ENCODE results near the gene CALCOCO2. TPM values are rescaled to one million over a fixed set of nuclear protein-coding genes. Genes with fewer than 3 reads are reported as not detected.
"Not testable (repeated sequence)": the region's sequence is repeated elsewhere in the genome, so short reads cannot be mapped to it uniquely, and the experiment has no call there.

The CALCOCO2 gene
- total RNA-seq, 2 experiments from 2014 or later = 15.3 to 64.5 TPM

DNA sequence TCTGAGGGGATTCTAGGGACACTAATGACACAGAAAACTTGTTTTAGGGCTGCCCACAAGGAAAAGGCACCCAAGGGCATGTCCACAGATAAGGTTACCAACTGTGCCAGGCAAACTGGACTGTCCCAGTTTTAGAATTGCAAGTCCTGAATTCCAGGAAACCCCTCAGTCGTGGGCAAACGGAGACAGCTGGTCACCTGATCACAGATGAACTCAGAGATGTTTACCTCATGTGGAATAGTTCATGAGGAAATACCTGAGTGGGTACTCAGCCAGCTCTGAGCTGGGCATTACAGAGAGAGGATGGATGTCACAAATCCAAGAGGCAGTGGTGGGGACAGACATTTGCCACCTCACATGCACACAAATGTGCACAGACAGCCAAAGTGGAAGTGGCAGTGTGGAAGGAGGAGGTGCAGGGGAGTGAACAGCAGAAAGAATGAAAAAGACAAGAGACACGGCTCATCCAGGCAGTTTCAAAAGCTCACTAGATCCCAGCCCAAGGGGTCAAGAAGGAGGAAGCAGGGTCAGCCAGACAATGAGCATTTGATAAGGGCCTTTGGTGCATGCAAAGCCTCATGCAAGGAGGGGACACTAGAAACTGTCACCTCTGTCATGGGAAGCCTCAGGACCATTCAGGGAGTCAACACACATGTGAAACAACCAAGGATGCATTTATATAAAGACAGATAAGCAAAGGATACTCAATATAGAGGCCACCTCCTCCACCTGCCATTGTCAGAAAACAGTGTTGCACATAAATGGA, 38.6 kb upstream of the CALCOCO2 start:
- DNase-seq (ENCODE audit: low spot score) = no peak
- no peak overlapping the region for H2AFZ ChIP-seq (ENCODE audit: low read length)
- no peaks in the 10 kb centered on the region for H4K20me1 ChIP-seq (ENCODE audit: insufficient read depth, low read length)
- no peaks in the 10 kb centered on the region for H3K4me1 ChIP-seq (ENCODE audit: insufficient read depth, low read length, poor library complexity, severe bottlenecking)
- H3K9me2 ChIP-seq (ENCODE audit: insufficient read depth, low read length) = no peaks in the 10 kb centered on the region
- POLR2A ChIA-PET = no interaction called here
- H3K27ac ChIP-seq (ENCODE audit: low read depth, low read length, poor library complexity, severe bottlenecking) = no peak overlapping the region
- no TSS peak for BruUV-seq (replicated peaks)
- H3K79me2 ChIP-seq (ENCODE audit: insufficient read depth, low read depth, low read length) = no peaks in the 10 kb centered on the region
- TF ChIP-seq, protein P1, sequence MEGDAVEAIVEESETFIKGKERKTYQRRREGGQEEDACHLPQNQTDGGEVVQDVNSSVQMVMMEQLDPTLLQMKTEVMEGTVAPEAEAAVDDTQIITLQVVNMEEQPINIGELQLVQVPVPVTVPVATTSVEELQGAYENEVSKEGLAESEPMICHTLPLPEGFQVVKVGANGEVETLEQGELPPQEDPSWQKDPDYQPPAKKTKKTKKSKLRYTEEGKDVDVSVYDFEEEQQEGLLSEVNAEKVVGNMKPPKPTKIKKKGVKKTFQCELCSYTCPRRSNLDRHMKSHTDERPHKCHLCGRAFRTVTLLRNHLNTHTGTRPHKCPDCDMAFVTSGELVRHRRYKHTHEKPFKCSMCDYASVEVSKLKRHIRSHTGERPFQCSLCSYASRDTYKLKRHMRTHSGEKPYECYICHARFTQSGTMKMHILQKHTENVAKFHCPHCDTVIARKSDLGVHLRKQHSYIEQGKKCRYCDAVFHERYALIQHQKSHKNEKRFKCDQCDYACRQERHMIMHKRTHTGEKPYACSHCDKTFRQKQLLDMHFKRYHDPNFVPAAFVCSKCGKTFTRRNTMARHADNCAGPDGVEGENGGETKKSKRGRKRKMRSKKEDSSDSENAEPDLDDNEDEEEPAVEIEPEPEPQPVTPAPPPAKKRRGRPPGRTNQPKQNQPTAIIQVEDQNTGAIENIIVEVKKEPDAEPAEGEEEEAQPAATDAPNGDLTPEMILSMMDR (conservative IDR thresholded peaks at IDR 0.05; ENCODE audit: low read length) = no peak
- no peak for TF ChIP-seq EZH2phosphoT487 (IDR thresholded peaks at IDR 0.05; ENCODE audit: borderline replicate concordance, low read depth, low read length)
- CTCF ChIA-PET (ENCODE audit: unreplicated experiment) = no interaction called here
- H3K36me3 ChIP-seq (ENCODE audit: insufficient read depth, low read length) = no peaks in the 10 kb centered on the region
- intact Hi-C loops (cut with micrococcal nuclease; ENCODE audit: unreplicated experiment) = no loop called here
- no peak overlapping the region for H3K4me2 ChIP-seq (ENCODE audit: low read length)
- no peaks in the 10 kb centered on the region for H3K9me3 ChIP-seq (ENCODE audit: low read length)
- H3K4me3 ChIP-seq (ENCODE audit: low read depth, low read length, poor library complexity, severe bottlenecking) = no peak overlapping the region

GRCh38 chr17:48795444-48796162, 35.2 kb upstream of the CALCOCO2 start:
- no peaks in the 10 kb centered on the region for H3K4me1 ChIP-seq (ENCODE audit: insufficient read depth, low read length, poor library complexity, severe bottlenecking)
- POLR2A ChIA-PET = no interaction called here
- no TSS peak for BruUV-seq (replicated peaks)

DNA sequence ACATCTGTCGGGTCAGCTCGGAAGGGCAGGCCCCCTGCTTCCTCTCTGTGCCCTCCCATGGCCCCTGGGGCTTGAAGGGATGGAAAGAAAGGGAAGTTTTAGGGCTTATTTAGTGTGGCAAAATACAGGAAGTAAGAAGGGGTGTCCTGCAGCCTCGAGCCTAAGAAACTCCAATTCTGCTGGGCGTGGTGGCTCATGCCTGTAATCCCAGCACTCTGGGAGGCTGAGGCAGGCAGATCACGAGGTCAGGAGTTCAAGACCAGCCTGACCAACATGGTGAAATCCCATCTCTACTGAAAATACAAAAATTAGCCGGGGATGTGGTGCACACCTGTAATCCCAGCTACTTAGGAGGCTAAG, 34.7 kb upstream of the CALCOCO2 start:
- H3K9me2 ChIP-seq (ENCODE audit: insufficient read depth, low read length); intact Hi-C loops (cut with micrococcal nuclease; ENCODE audit: unreplicated experiment); H3K4me1 ChIP-seq (ENCODE audit: insufficient read depth, low read length, poor library complexity, severe bottlenecking); H3K36me3 ChIP-seq (ENCODE audit: insufficient read depth, low read length); H3K4me2 ChIP-seq (ENCODE audit: low read length); H2AFZ ChIP-seq (ENCODE audit: low read length); BruUV-seq (replicated peaks); CTCF ChIA-PET (ENCODE audit: unreplicated experiment); H4K20me1 ChIP-seq (ENCODE audit: insufficient read depth, low read length); H3K27ac ChIP-seq (ENCODE audit: low read depth, low read length, poor library complexity, severe bottlenecking); H3K79me2 ChIP-seq (ENCODE audit: insufficient read depth, low read depth, low read length); POLR2A ChIA-PET; H3K4me3 ChIP-seq (ENCODE audit: low read depth, low read length, poor library complexity, severe bottlenecking); DNase-seq (ENCODE audit: low spot score); H3K9me3 ChIP-seq (ENCODE audit: low read length): not testable (repeated sequence)

More at GRCh38 chr17:48795444-48796162, 35.2 kb upstream of the CALCOCO2 start:
- DNase-seq (ENCODE audit: low spot score) = no peak
- Histone ChIP-seq H3K79me2 (ENCODE audit: insufficient read depth, low read depth, low read length) (no peaks in the 10 kb centered on the region), H3K4me3 (ENCODE audit: low read depth, low read length, poor library complexity, severe bottlenecking) (no peak overlapping the region), H3K4me2 (ENCODE audit: low read length) (no peak overlapping the region), H4K20me1 (ENCODE audit: insufficient read depth, low read length) (no peaks in the 10 kb centered on the region), H3K27ac (ENCODE audit: low read depth, low read length, poor library complexity, severe bottlenecking) (no peak overlapping the region), H3K9me2 (ENCODE audit: insufficient read depth, low read length) (no peaks in the 10 kb centered on the region), H3K9me3 (ENCODE audit: low read length) (no peaks in the 10 kb centered on the region), H3K36me3 (ENCODE audit: insufficient read depth, low read length) (no peaks in the 10 kb centered on the region), H2AFZ (ENCODE audit: low read length) (no peak overlapping the region)
- CTCF ChIA-PET (ENCODE audit: unreplicated experiment) = no interaction called here
- intact Hi-C loops (cut with micrococcal nuclease; ENCODE audit: unreplicated experiment) = no loop called here
- no peak for TF ChIP-seq EZH2phosphoT487 (IDR thresholded peaks at IDR 0.05; ENCODE audit: borderline replicate concordance, low read depth, low read length)
- TF ChIP-seq, protein P1 (conservative IDR thresholded peaks at IDR 0.05; ENCODE audit: low read length) = no peak

Measured in OCI-LY7 (cell line).